H9 (cell line): ENCODE data around the gene TM4SF20. TPM values are rescaled to one million over a fixed set of nuclear protein-coding genes. Genes with fewer than 3 reads are reported as not detected.

Experiments used
- DNase-seq: peaks from one replicate; pipeline ENCODE4 v3.0.0-alpha.2; 2017
- H2AFZ ChIP-seq: one replicate; pipeline ENCODE4 v1.6.1; 2013; ENCODE audit warnings: mild to moderate bottlenecking, low read length, control low read depth, moderate library complexity
- H2AK5ac ChIP-seq: 2 replicates; pipeline ENCODE4 v1.6.1; 2013; ENCODE audit warnings: low read length, control low read depth, mixed read lengths; ENCODE audit not compliant: insufficient read length
- H2BK120ac ChIP-seq: one replicate; pipeline ENCODE4 v1.6.1; 2013; ENCODE audit warnings: low read depth, mild to moderate bottlenecking, low read length, control low read depth, inconsistent platforms; ENCODE audit not compliant: poor library complexity, severe bottlenecking
- H2BK12ac ChIP-seq: 2 replicates; pipeline ENCODE4 v1.6.1; 2013; ENCODE audit warnings: low read length, control low read depth, mixed read lengths, low read depth; ENCODE audit not compliant: insufficient read length
- H2BK15ac ChIP-seq: 2 replicates; pipeline ENCODE4 v1.6.1; 2013; ENCODE audit warnings: low read depth, low read length, control low read depth
- H2BK20ac ChIP-seq: one replicate; pipeline ENCODE4 v1.6.1; 2013; ENCODE audit warnings: low read depth, mild to moderate bottlenecking, low read length, control low read depth, inconsistent platforms; ENCODE audit not compliant: poor library complexity, severe bottlenecking
- H2BK5ac ChIP-seq: 2 replicates; pipeline ENCODE4 v1.6.1; 2013; ENCODE audit warnings: low read length, control low read depth, mixed read lengths; ENCODE audit not compliant: insufficient read length
- H3K14ac ChIP-seq: 2 replicates; pipeline ENCODE4 v1.6.1; 2013; ENCODE audit warnings: low read length, control low read depth; ENCODE audit not compliant: insufficient read depth
- H3K18ac ChIP-seq: 2 replicates; pipeline ENCODE4 v1.6.1; 2013; ENCODE audit warnings: low read depth, mild to moderate bottlenecking, mixed read lengths, low read length, control low read depth; ENCODE audit not compliant: insufficient read length
- H3K23ac ChIP-seq: 2 replicates; pipeline ENCODE4 v1.6.1; 2013; ENCODE audit warnings: low read length, control low read depth, mixed read lengths, low read depth; ENCODE audit not compliant: insufficient read length
- H3K23me2 ChIP-seq: 2 replicates; pipeline ENCODE4 v1.6.1; 2013; ENCODE audit warnings: low read depth, mild to moderate bottlenecking, mixed read lengths, low read length, control low read depth; ENCODE audit not compliant: insufficient read length, poor library complexity, severe bottlenecking
- H3K27ac ChIP-seq: 2 replicates; pipeline ENCODE4 v1.5.1; 2013; ENCODE audit warnings: low read length, control low read depth, mixed read lengths, low read depth; ENCODE audit not compliant: insufficient read length
- H3K27me3 ChIP-seq: 2 replicates; pipeline ENCODE4 v1.6.1; 2013; ENCODE audit warnings: low read length, control low read depth, inconsistent platforms; ENCODE audit not compliant: insufficient read depth
- H3K4ac ChIP-seq: 2 replicates; pipeline ENCODE4 v1.6.1; 2013; ENCODE audit warnings: low read depth, mild to moderate bottlenecking, control low read depth, inconsistent platforms, low read length, moderate library complexity
- H3K4me1 ChIP-seq: 2 replicates; pipeline ENCODE4 v1.6.1; 2013; ENCODE audit warnings: low read length, control low read depth, inconsistent platforms; ENCODE audit not compliant: insufficient read depth
- H3K4me2 ChIP-seq: 2 replicates; pipeline ENCODE4 v1.6.1; 2013; ENCODE audit warnings: low read length, control low read depth, mixed read lengths; ENCODE audit not compliant: insufficient read length, insufficient read depth
- H3K56ac ChIP-seq: 2 replicates; pipeline ENCODE4 v1.6.1; 2013; ENCODE audit warnings: low read depth, mild to moderate bottlenecking, mixed read lengths, low read length, control low read depth; ENCODE audit not compliant: insufficient read length
- H3K79me1 ChIP-seq: 2 replicates; pipeline ENCODE4 v1.6.1; 2013; ENCODE audit warnings: low read depth, mild to moderate bottlenecking, moderate library complexity, low read length, control low read depth, inconsistent platforms; ENCODE audit not compliant: insufficient read depth, poor library complexity, severe bottlenecking
- H3K79me2 ChIP-seq: 2 replicates; pipeline ENCODE4 v1.6.1; 2013; ENCODE audit warnings: low read length, control low read depth, inconsistent platforms; ENCODE audit not compliant: insufficient read depth
- H3K9ac ChIP-seq: 2 replicates; pipeline ENCODE4 v1.6.1; 2013; ENCODE audit warnings: low read length, control low read depth, mixed read lengths; ENCODE audit not compliant: insufficient read length; ENCODE audit errors: extremely low read depth
- H3K9me3 ChIP-seq: one replicate; pipeline ENCODE4 v1.6.1; 2013; ENCODE audit warnings: low read depth, low read length, inconsistent platforms; ENCODE audit not compliant: control insufficient read depth
- H3T11ph ChIP-seq: one replicate; pipeline ENCODE4 v1.6.1; 2013; ENCODE audit warnings: mild to moderate bottlenecking, low read length, control low read depth, inconsistent platforms
- H4K20me1 ChIP-seq: one replicate; pipeline ENCODE4 v1.6.1; 2013; ENCODE audit not compliant: control insufficient read depth, insufficient read length, insufficient read depth
- H4K5ac ChIP-seq: 2 replicates; pipeline ENCODE4 v1.6.1; 2013; ENCODE audit warnings: low read depth, mild to moderate bottlenecking, mixed read lengths, low read length, control low read depth; ENCODE audit not compliant: insufficient read length
- H4K8ac ChIP-seq: replicated peaks from 2 replicates; pipeline ENCODE4 v1.6.1; 2013; ENCODE audit warnings: low read length, control low read depth, mixed read lengths, low read depth; ENCODE audit not compliant: insufficient read length
- H4K91ac ChIP-seq: 2 replicates; pipeline ENCODE4 v1.6.1; 2013; ENCODE audit warnings: low read depth, mild to moderate bottlenecking, moderate library complexity, mixed read lengths, low read length, control low read depth; ENCODE audit not compliant: insufficient read length
- H3K27ac Mint-ChIP-seq, 3 experiments: 2 replicates in 2 of 3; 3 replicates in 1 of 3; pipeline ENCODE4 v1.8.0; 2020 to 2021; ENCODE audit warnings: mixed read lengths in 3 of 3, mild to moderate bottlenecking in 1 of 3, moderate library complexity in 1 of 3
- H3K27me3 Mint-ChIP-seq: 2 replicates; pipeline ENCODE4 v1.8.0; 2021; ENCODE audit warnings: low read depth, mild to moderate bottlenecking, moderate library complexity, mixed read lengths
- H3K36me3 Mint-ChIP-seq, 3 experiments: 2 replicates in 2 of 3; 3 replicates in 1 of 3; pipeline ENCODE4 v1.8.0; 2020 to 2021; ENCODE audit warnings: low read depth in 3 of 3, mixed read lengths in 3 of 3; ENCODE audit not compliant: insufficient read depth in 1 of 3
- H3K4me1 Mint-ChIP-seq, 2 experiments: 2 replicates each; pipeline ENCODE4 v1.8.0; 2020; ENCODE audit warnings: mixed read lengths in 2 of 2
- H3K4me3 Mint-ChIP-seq, 2 experiments: 2 replicates in 1 of 2; 3 replicates in 1 of 2; pipeline ENCODE4 v1.8.0; 2020 to 2021; ENCODE audit warnings: mild to moderate bottlenecking in 2 of 2, mixed read lengths in 2 of 2, moderate library complexity in 1 of 2
- H3K9me3 Mint-ChIP-seq, 2 experiments: 2 replicates in 1 of 2; 3 replicates in 1 of 2; pipeline ENCODE4 v1.8.0; 2020; ENCODE audit warnings: mild to moderate bottlenecking in 2 of 2, mixed read lengths in 2 of 2, moderate library complexity in 1 of 2
- WGBS: extraction: QIAGEN DNeasy Blood & Tissue Kit; methylation state at CpG from one replicate; pipeline ENCODE4 v1.1.7; 2013; ENCODE audit warnings: missing lambda C conversion rate, low lambda C conversion rate, mixed read lengths; ENCODE audit not compliant: insufficient read length; ENCODE audit errors: extremely low coverage; 5-methylcytosine and 5-hydroxymethylcytosine counted together
- total RNA-seq: library from RNA; stranded (reverse); gene quantifications from 2 replicates; pipeline ENCODE4 v1.2.1, GENCODE V29; 2021
- TF ChIP-seq, protein P1 (sequence below): fragments of 200-600 bp; sonication (generic); conservative IDR thresholded peaks from 3 replicates; pipeline ENCODE4 v1.8.0; 2021; ENCODE audit warnings: antibody characterized with exemption, mild to moderate bottlenecking

Gene TM4SF20
- total RNA-seq, 1 experiment from 2014 or later, result not detected

DNA sequence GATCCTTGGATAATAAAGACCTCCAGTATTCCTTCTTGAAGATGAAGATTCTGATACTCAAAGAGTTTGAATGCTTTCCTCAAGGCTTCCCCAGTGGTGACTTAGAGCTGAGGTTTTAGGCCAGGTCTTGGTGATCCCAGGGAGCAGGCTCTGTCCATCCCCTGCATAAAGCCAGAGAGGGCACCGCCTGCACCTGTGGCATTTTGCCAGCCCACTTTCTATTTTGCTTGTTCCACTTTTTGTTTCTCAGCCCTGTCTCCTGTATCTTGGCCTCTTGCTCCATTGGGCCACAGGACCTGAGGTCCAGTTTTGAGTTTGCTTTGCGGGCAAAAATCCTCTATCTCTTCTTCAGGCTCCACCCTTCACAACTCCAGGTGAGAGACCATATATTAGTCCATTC lies 15.3 kb upstream of the TM4SF20 start:
- H3K27me3 Mint-ChIP-seq, result no peaks in the 10 kb centered on the region; the same call in 1 of the 2 replicates
- Histone ChIP-seq H4K8ac (no peak overlapping the region), H2BK15ac (no peak overlapping the region), H3K4me2 (no peak overlapping the region), H3K18ac (no peak overlapping the region), H3T11ph (no peak overlapping the region), H2BK5ac (no peak overlapping the region), H2BK12ac (no peak overlapping the region), H2AFZ (no peak overlapping the region), H2AK5ac (no peak overlapping the region), H3K23ac (no peak overlapping the region), H3K56ac (no peak overlapping the region), H4K20me1 (no peaks in the 10 kb centered on the region), H3K9me3 (no peaks in the 10 kb centered on the region), H3K27me3 (no peaks in the 10 kb centered on the region), H3K27ac (no peak overlapping the region), H3K23me2 (no peaks in the 10 kb centered on the region), H3K14ac (no peak overlapping the region), H3K4ac (no peak overlapping the region), H3K79me2 (no peaks in the 10 kb centered on the region), H4K5ac (no peak overlapping the region), H2BK20ac (no peak overlapping the region), H4K91ac (no peak overlapping the region), H3K79me1 (no peaks in the 10 kb centered on the region), H3K9ac (no peak overlapping the region), H3K4me1 (no peaks in the 10 kb centered on the region; the same call in 1 of the 2 replicates), H2BK120ac (no peak overlapping the region)
- WGBS, result no CpG with 5 or more reads among the region's 2 CpGs
- DNase-seq, result no peak
- TF ChIP-seq, protein P1, sequence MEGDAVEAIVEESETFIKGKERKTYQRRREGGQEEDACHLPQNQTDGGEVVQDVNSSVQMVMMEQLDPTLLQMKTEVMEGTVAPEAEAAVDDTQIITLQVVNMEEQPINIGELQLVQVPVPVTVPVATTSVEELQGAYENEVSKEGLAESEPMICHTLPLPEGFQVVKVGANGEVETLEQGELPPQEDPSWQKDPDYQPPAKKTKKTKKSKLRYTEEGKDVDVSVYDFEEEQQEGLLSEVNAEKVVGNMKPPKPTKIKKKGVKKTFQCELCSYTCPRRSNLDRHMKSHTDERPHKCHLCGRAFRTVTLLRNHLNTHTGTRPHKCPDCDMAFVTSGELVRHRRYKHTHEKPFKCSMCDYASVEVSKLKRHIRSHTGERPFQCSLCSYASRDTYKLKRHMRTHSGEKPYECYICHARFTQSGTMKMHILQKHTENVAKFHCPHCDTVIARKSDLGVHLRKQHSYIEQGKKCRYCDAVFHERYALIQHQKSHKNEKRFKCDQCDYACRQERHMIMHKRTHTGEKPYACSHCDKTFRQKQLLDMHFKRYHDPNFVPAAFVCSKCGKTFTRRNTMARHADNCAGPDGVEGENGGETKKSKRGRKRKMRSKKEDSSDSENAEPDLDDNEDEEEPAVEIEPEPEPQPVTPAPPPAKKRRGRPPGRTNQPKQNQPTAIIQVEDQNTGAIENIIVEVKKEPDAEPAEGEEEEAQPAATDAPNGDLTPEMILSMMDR, result no peak
- no peaks in the 10 kb centered on the region for H3K36me3 Mint-ChIP-seq
- no peaks in the 10 kb centered on the region for H3K9me3 Mint-ChIP-seq
- H3K4me1 Mint-ChIP-seq, result peaks cover 8 to 19% of the 10 kb centered on the region in 2 experiments
- H3K4me3 Mint-ChIP-seq, result no peak overlapping the region
- H3K27ac Mint-ChIP-seq, result no peak overlapping the region
